ENCODE measurements around the gene PARD3.

The PARD3 gene

DNA sequence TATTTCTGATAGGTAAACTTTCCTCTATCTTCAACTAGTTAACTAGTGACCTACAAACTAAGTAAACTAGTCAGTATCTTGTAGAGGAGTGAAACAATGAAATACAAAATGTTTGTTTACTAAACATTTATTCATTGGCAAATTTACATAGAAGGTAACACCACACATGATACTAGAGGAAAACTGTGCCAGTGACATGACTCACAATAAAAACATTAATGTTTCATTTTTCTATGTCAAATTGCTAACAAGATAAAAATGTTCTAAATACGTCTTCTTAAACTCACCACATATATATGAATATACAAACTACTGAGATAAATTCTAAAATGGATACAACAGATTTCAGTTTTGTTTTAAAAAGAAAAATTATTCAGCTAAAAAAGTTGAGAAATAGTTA, 471.3 kb downstream of the PARD3 start:
- DNase-seq (no peak), ATAC-seq (ENCODE audit: insufficient read depth, low read depth) (no peak)
- Histone ChIP-seq H3K27ac (ENCODE audit: low read length) (no peak overlapping the region), H3K4me1 (ENCODE audit: insufficient read depth, low read length) (no peaks in the 10 kb centered on the region), H3K79me2 (ENCODE audit: insufficient read depth, low read length) (no peaks in the 10 kb centered on the region), H2AFZ (ENCODE audit: low read depth, low read length) (no peak overlapping the region), H3K9ac (ENCODE audit: low read depth, low read length) (no peak overlapping the region), H3K9me3 (ENCODE audit: insufficient read depth, low read length, severe bottlenecking) (no peaks in the 10 kb centered on the region), H4K20me1 (ENCODE audit: insufficient read depth, low read length) (no peaks in the 10 kb centered on the region), H3K36me3 (ENCODE audit: insufficient read depth, low read length) (peaks cover 18% of the 10 kb centered on the region; the same call in 1 of the 2 replicates), H3K4me3 (ENCODE audit: low read depth in 1 of 2, low read length in 2 of 2) (no peak overlapping the region), H3K27me3 (ENCODE audit: insufficient read depth, low read length, poor library complexity) (no peaks in the 10 kb centered on the region), H3K4me2 (ENCODE audit: insufficient read depth, low read length) (no peak overlapping the region)
- TF ChIP-seq CTCF (IDR thresholded peaks at IDR 0.05; ENCODE audit: borderline replicate concordance, extremely low read depth, low read length, poor library complexity, severe bottlenecking), result no peak
- TF ChIP-seq EZH2 (IDR thresholded peaks at IDR 0.05; ENCODE audit: borderline replicate concordance, low read depth, low read length, severe bottlenecking), result no peak

DNA sequence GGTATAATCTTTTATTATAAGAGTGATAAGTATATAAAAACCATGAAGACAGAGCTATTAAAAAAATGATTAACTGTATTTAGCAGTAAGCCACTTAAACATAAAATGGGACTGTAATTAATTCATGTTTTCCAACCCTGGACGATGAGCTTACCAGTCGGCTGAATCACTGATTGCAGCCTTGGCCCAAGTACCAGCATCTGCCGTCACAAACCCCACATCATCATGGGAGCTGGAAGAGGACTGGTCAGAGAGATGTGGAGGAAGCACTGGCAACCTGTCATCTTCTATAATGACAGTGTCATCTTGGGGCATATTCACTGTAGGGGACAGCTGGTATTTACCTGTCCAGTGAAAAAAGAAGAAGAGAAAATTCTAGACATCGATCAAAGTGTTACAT, 473.6 kb downstream of the PARD3 start:
- DNase-seq, result no peak
- TF ChIP-seq EZH2 (IDR thresholded peaks at IDR 0.05; ENCODE audit: borderline replicate concordance, low read depth, low read length, severe bottlenecking) (no peak), CTCF (IDR thresholded peaks at IDR 0.05; ENCODE audit: borderline replicate concordance, extremely low read depth, low read length, poor library complexity, severe bottlenecking) (no peak)
- Histone ChIP-seq H4K20me1 (ENCODE audit: insufficient read depth, low read length) (no peaks in the 10 kb centered on the region), H3K4me2 (ENCODE audit: insufficient read depth, low read length) (no peak overlapping the region), H3K4me1 (ENCODE audit: insufficient read depth, low read length) (no peaks in the 10 kb centered on the region), H3K4me3 (ENCODE audit: low read depth in 1 of 2, low read length in 2 of 2) (no peak overlapping the region), H3K27me3 (ENCODE audit: insufficient read depth, low read length, poor library complexity) (no peaks in the 10 kb centered on the region), H3K9ac (ENCODE audit: low read depth, low read length) (no peak overlapping the region), H3K9me3 (ENCODE audit: insufficient read depth, low read length, severe bottlenecking) (no peaks in the 10 kb centered on the region), H3K79me2 (ENCODE audit: insufficient read depth, low read length) (no peaks in the 10 kb centered on the region), H3K27ac (ENCODE audit: low read length) (no peak overlapping the region), H2AFZ (ENCODE audit: low read depth, low read length) (no peak overlapping the region), H3K36me3 (ENCODE audit: insufficient read depth, low read length) (peaks cover 19% of the 10 kb centered on the region; the same call in 1 of the 2 replicates)
- no peak for ATAC-seq (ENCODE audit: insufficient read depth, low read depth)

- ATAC-seq (ENCODE audit: insufficient read depth, low read depth), result no peak
- Histone ChIP-seq H4K20me1 (ENCODE audit: insufficient read depth, low read length) (no peaks in the 10 kb centered on the region), H3K4me3 (ENCODE audit: low read depth in 1 of 2, low read length in 2 of 2) (no peak overlapping the region), H3K9ac (ENCODE audit: low read depth, low read length) (no peak overlapping the region), H3K4me2 (ENCODE audit: insufficient read depth, low read length) (no peak overlapping the region), H3K9me3 (ENCODE audit: insufficient read depth, low read length, severe bottlenecking) (no peaks in the 10 kb centered on the region), H3K36me3 (ENCODE audit: insufficient read depth, low read length) (peaks cover 23% of the 10 kb centered on the region; the same call in 1 of the 2 replicates), H3K27ac (ENCODE audit: low read length) (no peak overlapping the region), H2AFZ (ENCODE audit: low read depth, low read length) (no peak overlapping the region), H3K27me3 (ENCODE audit: insufficient read depth, low read length, poor library complexity) (no peaks in the 10 kb centered on the region), H3K79me2 (ENCODE audit: insufficient read depth, low read length) (no peaks in the 10 kb centered on the region), H3K4me1 (ENCODE audit: insufficient read depth, low read length) (no peaks in the 10 kb centered on the region)
- DNase-seq, result no peak
- no peak for TF ChIP-seq CTCF (IDR thresholded peaks at IDR 0.05; ENCODE audit: borderline replicate concordance, extremely low read depth, low read length, poor library complexity, severe bottlenecking)
- TF ChIP-seq EZH2 (IDR thresholded peaks at IDR 0.05; ENCODE audit: borderline replicate concordance, low read depth, low read length, severe bottlenecking), result no peak
Observed at GRCh38 chr10:34340934-34341333, 474.2 kb downstream of the PARD3 start.
